Transverse colon (tissue), 4 donors: ENCODE measurements around the gene ALDH1A2.

Experiments used
- POLR2AphosphoS5 ChIP-seq, 3 donors: sonication (generic); formaldehyde crosslinking; IDR thresholded peaks; one replicate each; pipeline ENCODE4 v1.6.1; 2016; ENCODE audit warnings: antibody characterized with exemption in 3 of 3
- TF ChIP-seq, protein P1 (sequence below), 5 experiments: fragments of 200-600 bp in 3 of 5; fragments of 450-650 bp in 2 of 5; sonication (generic) in 3 of 5; IDR thresholded peaks; 1 replicate in 2 of 5; 2 replicates in 3 of 5; pipeline ENCODE4 v1.5.1; 2016 to 2017; ENCODE audit warnings: antibody characterized with exemption in 5 of 5, inconsistent platforms in 3 of 5, mild to moderate bottlenecking in 2 of 5, moderate library complexity in 1 of 5

DNA sequence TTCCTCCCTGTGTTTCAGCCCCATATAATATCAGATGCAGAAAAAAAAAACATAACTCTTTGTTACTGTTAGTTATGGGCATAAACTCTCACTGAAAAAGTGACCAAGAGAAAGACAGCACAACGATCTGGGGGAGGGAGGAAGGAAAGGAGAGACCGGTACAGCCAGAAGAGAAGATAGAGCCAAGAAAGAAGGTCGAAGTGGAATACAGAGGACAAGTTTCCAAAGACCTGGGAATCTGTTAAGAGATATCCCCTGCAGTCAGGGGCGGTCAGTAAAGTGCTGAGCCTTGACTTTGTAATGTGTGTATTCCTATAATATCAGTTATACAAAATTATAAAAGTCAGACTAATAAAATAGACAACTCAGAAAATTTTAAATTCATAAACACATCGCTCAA, 3.3 kb downstream of the ALDH1A2 start:
- no peak for TF ChIP-seq POLR2AphosphoS5 (IDR thresholded peaks at IDR 0.05)
- TF ChIP-seq, protein P1, sequence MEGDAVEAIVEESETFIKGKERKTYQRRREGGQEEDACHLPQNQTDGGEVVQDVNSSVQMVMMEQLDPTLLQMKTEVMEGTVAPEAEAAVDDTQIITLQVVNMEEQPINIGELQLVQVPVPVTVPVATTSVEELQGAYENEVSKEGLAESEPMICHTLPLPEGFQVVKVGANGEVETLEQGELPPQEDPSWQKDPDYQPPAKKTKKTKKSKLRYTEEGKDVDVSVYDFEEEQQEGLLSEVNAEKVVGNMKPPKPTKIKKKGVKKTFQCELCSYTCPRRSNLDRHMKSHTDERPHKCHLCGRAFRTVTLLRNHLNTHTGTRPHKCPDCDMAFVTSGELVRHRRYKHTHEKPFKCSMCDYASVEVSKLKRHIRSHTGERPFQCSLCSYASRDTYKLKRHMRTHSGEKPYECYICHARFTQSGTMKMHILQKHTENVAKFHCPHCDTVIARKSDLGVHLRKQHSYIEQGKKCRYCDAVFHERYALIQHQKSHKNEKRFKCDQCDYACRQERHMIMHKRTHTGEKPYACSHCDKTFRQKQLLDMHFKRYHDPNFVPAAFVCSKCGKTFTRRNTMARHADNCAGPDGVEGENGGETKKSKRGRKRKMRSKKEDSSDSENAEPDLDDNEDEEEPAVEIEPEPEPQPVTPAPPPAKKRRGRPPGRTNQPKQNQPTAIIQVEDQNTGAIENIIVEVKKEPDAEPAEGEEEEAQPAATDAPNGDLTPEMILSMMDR (IDR thresholded peaks at IDR 0.05), result no peak
